ENCODE results near the gene ZNF532. TPM values are rescaled to one million over a fixed set of nuclear protein-coding genes. Genes with fewer than 3 reads are reported as not detected.

ZNF532 gene
- total and polyA plus RNA-seq, 2 donors (not counting 3 experiments of a cell fraction or from before 2014, with no cell fraction given): 42.3 to 70.1 TPM

GRCh38 chr18:58900015-58900649, 35.5 kb downstream of the ZNF532 start:
- intact Hi-C loops (cut with micrococcal nuclease): no loop called here
- H3K9ac ChIP-seq (replicated peaks; ENCODE audit: extremely low read depth, insufficient read depth, low read length): no peak overlapping the region
- BruUV-seq (replicated peaks): no TSS peak
- H3K9me3 ChIP-seq (replicated peaks; ENCODE audit: control insufficient read depth, insufficient read depth, low read length): no peaks in the 10 kb centered on the region
- POLR2A ChIA-PET: interaction anchor here (0.6 kb wide), 1 partner anchor 39 kb away, joined by 3 read pairs; no protein-coding TSS in a partner anchor
- H3K36me3 ChIP-seq (ENCODE audit: control insufficient read depth in 2 of 2, extremely low read depth in 1 of 2, insufficient read depth in 2 of 2, low read length in 2 of 2): peaks cover 3 to 4% of the 10 kb centered on the region in 2 experiments
- no peak overlapping the region for H3K4me2 ChIP-seq (ENCODE audit: insufficient read depth, low read length)
- H3K4me3 ChIP-seq (replicated peaks in 1 of 3; ENCODE audit: insufficient read depth in 1 of 3, low read depth in 1 of 3, low read length in 3 of 3): no peak overlapping the region
- TF ChIP-seq, protein P1, sequence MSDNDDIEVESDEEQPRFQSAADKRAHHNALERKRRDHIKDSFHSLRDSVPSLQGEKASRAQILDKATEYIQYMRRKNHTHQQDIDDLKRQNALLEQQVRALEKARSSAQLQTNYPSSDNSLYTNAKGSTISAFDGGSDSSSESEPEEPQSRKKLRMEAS (IDR thresholded peaks at IDR 0.05; ENCODE audit: insufficient read depth, insufficient read length): no peak
- TF ChIP-seq CTCF (IDR thresholded peaks at IDR 0.05; ENCODE audit: extremely low read depth in 1 of 2, insufficient read depth in 1 of 2, low read depth in 1 of 2, low read length in 2 of 2): no peak
- TF ChIP-seq GATA2 (IDR thresholded peaks at IDR 0.05; ENCODE audit: insufficient read depth, insufficient read length, low read depth, low read length): no peak
- TF ChIP-seq POLR2A (IDR thresholded peaks at IDR 0.05; ENCODE audit: low read depth, low read length): no peak
- no peak for TF ChIP-seq FOS (IDR thresholded peaks at IDR 0.05; ENCODE audit: borderline replicate concordance, insufficient read depth, low read length)
- no peak for TF ChIP-seq POLR2AphosphoS5 (IDR thresholded peaks at IDR 0.05; ENCODE audit: insufficient read depth, low read depth, low read length)
- TF ChIP-seq MYC (IDR thresholded peaks at IDR 0.05; ENCODE audit: low read depth, low read length): no peak
- no peak for TF ChIP-seq JUN (IDR thresholded peaks at IDR 0.05; ENCODE audit: borderline replicate concordance, insufficient read depth, insufficient read length, low read depth)
- no peak for TF ChIP-seq EZH2 (IDR thresholded peaks at IDR 0.05; ENCODE audit: borderline replicate concordance, low read depth, low read length, severe bottlenecking)
- CTCF ChIA-PET: interaction anchor here (2.0 kb wide), 1 partner anchor 13 kb away, joined by 7 read pairs; no protein-coding TSS in a partner anchor
- no peaks in the 10 kb centered on the region for H3K9me1 ChIP-seq (replicated peaks; ENCODE audit: control insufficient read depth, extremely low read depth, insufficient read depth, low read length)
- no peak overlapping the region for H2AFZ ChIP-seq (ENCODE audit: low read depth, low read length)
- no peaks in the 10 kb centered on the region for H3K79me2 ChIP-seq (ENCODE audit: control insufficient read depth, insufficient read depth, low read length)
- no peaks in the 10 kb centered on the region for H4K20me1 ChIP-seq (replicated peaks; ENCODE audit: control insufficient read depth, extremely low read depth, insufficient read depth, low read length)
- no peak for DNase-seq (ENCODE audit: low read depth, low spot score)
- H3K27ac ChIP-seq (ENCODE audit: insufficient read depth, low read depth, low read length): no peak overlapping the region
- dilution Hi-C loops (cut with MboI; ENCODE audit: extremely low pct_ligation_motif_present, low sequenced_read_pairs): no loop called here
- H3K4me1 ChIP-seq (ENCODE audit: control insufficient read depth, extremely low read depth, insufficient read depth, low read length): no peaks in the 10 kb centered on the region
- no peaks in the 10 kb centered on the region for H3K27me3 ChIP-seq (ENCODE audit: control insufficient read depth in 2 of 2, insufficient read depth in 2 of 2, low read length in 2 of 2)
- FAIRE-seq: no peak
